HG03432 (cell line): ENCODE data around the gene C17orf113.
A peak's percentile ranks its signal among the peaks of the same experiment; 100 is the strongest.
"Not testable (repeated sequence)": the region's sequence is repeated elsewhere in the genome, so short reads cannot be mapped to it uniquely, and the experiment has no call there.

ENCODE experiments used
- ATAC-seq: cut with Tn5 transposase; IDR thresholded peaks from one replicate; pipeline ENCODE4 v1.9.1; 2021; ENCODE audit warnings: mild to moderate bottlenecking, moderate library complexity; ENCODE audit not compliant: unreplicated experiment

Gene C17orf113

GRCh38 chr17:42017866-42018200, 32.6 kb downstream of the C17orf113 start:
- peak; percentile 3 for ATAC-seq

- peak; percentile 77 for ATAC-seq
These were observed 33.2 kb downstream of the C17orf113 start, which contains the start of gene DNAJC7 for GRCh38 chr17:42016941-42017865. Gene DNAJC7 (minus strand): TSS chr17:42017439. CDS start chr17:42017416, 23 bp downstream.

GRCh38 chr17:42016411-42016831, 34.0 kb downstream of the C17orf113 start:
- ATAC-seq: no peak

GRCh38 chr17:42013740-42014139, 36.7 kb downstream of the C17orf113 start:
- not testable (repeated sequence) for ATAC-seq

- ATAC-seq: not testable (repeated sequence)
These were observed 38.0 kb downstream of the C17orf113 start for GRCh38 chr17:42012363-42012762.

- no peak for ATAC-seq
These were observed 39.4 kb downstream of the C17orf113 start for GRCh38 chr17:42010898-42011516.

- ATAC-seq: not testable (repeated sequence)
These were observed 40.1 kb downstream of the C17orf113 start for GRCh38 chr17:42010266-42010680.

GRCh38 chr17:42009170-42009569, 41.2 kb downstream of the C17orf113 start:
- no peak for ATAC-seq

- ATAC-seq: no peak
These were observed 45.2 kb downstream of the C17orf113 start for GRCh38 chr17:42005166-42005565.

GRCh38 chr17:42002792-42003301, 47.6 kb downstream of the C17orf113 start:
- ATAC-seq: no peak

GRCh38 chr17:42002175-42002791, 48.1 kb downstream of the C17orf113 start:
- ATAC-seq: no peak

- ATAC-seq: no peak
These were observed 48.7 kb downstream of the C17orf113 start for GRCh38 chr17:42001729-42002128.

- ATAC-seq: no peak
These were observed 49.8 kb downstream of the C17orf113 start for GRCh38 chr17:42000413-42001133.

- ATAC-seq: no peak
These were observed 51.9 kb downstream of the C17orf113 start for GRCh38 chr17:41998497-41998896.

- no peak for ATAC-seq
These were observed 53.6 kb downstream of the C17orf113 start for GRCh38 chr17:41996855-41997164.

- ATAC-seq: no peak
These were observed 57.8 kb downstream of the C17orf113 start for GRCh38 chr17:41992576-41992975.

GRCh38 chr17:41989702-41990419, 60.5 kb downstream of the C17orf113 start:
- ATAC-seq: no peak

- ATAC-seq: no peak
These were observed 62.0 kb downstream of the C17orf113 start for GRCh38 chr17:41988418-41988817.
